Measurements from ENCODE around the gene THSD7B. TPM values are rescaled to one million over a fixed set of nuclear protein-coding genes. Genes with fewer than 3 reads are reported as not detected.

The THSD7B gene
- total RNA-seq, 1 experiment from 2014 or later = 6.9 TPM

DNA sequence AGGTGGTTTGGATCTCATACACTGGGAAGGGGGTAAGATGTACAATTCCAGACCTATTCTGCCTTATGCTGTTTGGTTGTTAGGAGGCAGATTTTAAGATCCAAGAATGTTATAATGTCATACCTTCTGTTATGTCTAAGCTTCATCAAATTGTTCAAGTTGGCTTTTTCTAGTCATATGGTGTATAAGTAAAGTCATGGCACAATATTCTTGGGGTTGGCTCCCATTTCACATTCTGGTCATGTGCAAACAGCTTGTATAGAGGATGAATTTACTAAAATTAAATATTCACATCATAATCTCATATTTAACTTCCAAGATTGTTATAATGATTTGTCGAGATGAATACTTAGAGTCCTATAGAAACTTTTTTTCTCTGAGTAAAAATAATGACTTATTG lies 774.0 kb downstream of the THSD7B start:
- ChIA-PET CTCF (no interaction called here), POLR2A (no interaction called here)
- no peaks in the 10 kb centered on the region for H3K4me1 ChIP-seq
- H3K27ac Mint-ChIP-seq (ENCODE audit: unreplicated experiment) = no peak overlapping the region
- no peaks in the 10 kb centered on the region for H3K27me3 ChIP-seq (replicated peaks; ENCODE audit: control insufficient read depth, insufficient read depth, low read length)
- H3K36me3 Mint-ChIP-seq (ENCODE audit: insufficient read depth, unreplicated experiment) = no peaks in the 10 kb centered on the region
- H3K9me3 ChIP-seq = no peaks in the 10 kb centered on the region
- no peaks in the 10 kb centered on the region for H3K27me3 Mint-ChIP-seq (ENCODE audit: insufficient read depth, unreplicated experiment)
- H3K4me3 Mint-ChIP-seq (ENCODE audit: unreplicated experiment) = no peak overlapping the region
- no peaks in the 10 kb centered on the region for H3K4me1 Mint-ChIP-seq (ENCODE audit: low read depth, unreplicated experiment)
- no peaks in the 10 kb centered on the region for H3K36me3 ChIP-seq (ENCODE audit: control insufficient read depth, insufficient read depth, low read length)
- no peak for TF ChIP-seq CTCF (IDR thresholded peaks at IDR 0.05; ENCODE audit: insufficient read depth in 1 of 2, low read depth in 1 of 2, low read length in 1 of 2, severe bottlenecking in 1 of 2, unreplicated experiment in 1 of 2)
- BruUV-seq (replicated peaks) = no TSS peak
- no peak overlapping the region for H3K4me3 ChIP-seq (ENCODE audit: low read depth, low read length)
- DNase-seq = no peak
- intact Hi-C loops (cut with micrococcal nuclease; ENCODE audit: unreplicated experiment) = no loop called here
- H3K9me3 Mint-ChIP-seq (ENCODE audit: unreplicated experiment) = peaks cover 7% of the 10 kb centered on the region

- Mint-ChIP-seq H3K9me3 (ENCODE audit: unreplicated experiment) (no peaks in the 10 kb centered on the region), H3K27me3 (ENCODE audit: insufficient read depth, unreplicated experiment) (no peaks in the 10 kb centered on the region), H3K27ac (ENCODE audit: unreplicated experiment) (no peak overlapping the region), H3K36me3 (ENCODE audit: insufficient read depth, unreplicated experiment) (no peaks in the 10 kb centered on the region), H3K4me1 (ENCODE audit: low read depth, unreplicated experiment) (no peaks in the 10 kb centered on the region), H3K4me3 (ENCODE audit: unreplicated experiment) (no peak overlapping the region)
- no peaks in the 10 kb centered on the region for H3K27me3 ChIP-seq (replicated peaks; ENCODE audit: control insufficient read depth, insufficient read depth, low read length)
- ChIA-PET POLR2A (no interaction called here), CTCF (no interaction called here)
- H3K4me1 ChIP-seq = no peaks in the 10 kb centered on the region
- no peak overlapping the region for H3K4me3 ChIP-seq (ENCODE audit: low read depth, low read length)
- intact Hi-C loops (cut with micrococcal nuclease; ENCODE audit: unreplicated experiment) = no loop called here
- H3K36me3 ChIP-seq (ENCODE audit: control insufficient read depth, insufficient read depth, low read length) = no peaks in the 10 kb centered on the region
- H3K9me3 ChIP-seq = no peaks in the 10 kb centered on the region
- no TSS peak for BruUV-seq (replicated peaks)
- DNase-seq = no peak
- TF ChIP-seq CTCF (IDR thresholded peaks at IDR 0.05; ENCODE audit: insufficient read depth in 1 of 2, low read depth in 1 of 2, low read length in 1 of 2, severe bottlenecking in 1 of 2, unreplicated experiment in 1 of 2) = no peak
These were observed 782.5 kb downstream of the THSD7B start for GRCh38 chr2:137547842-137548241.

GRCh38 chr2:137566387-137566786 lies 801.0 kb downstream of the THSD7B start:
- BruUV-seq (replicated peaks) = no TSS peak
- Mint-ChIP-seq H3K27ac (ENCODE audit: unreplicated experiment) (no peak overlapping the region), H3K36me3 (ENCODE audit: insufficient read depth, unreplicated experiment) (no peaks in the 10 kb centered on the region), H3K27me3 (ENCODE audit: insufficient read depth, unreplicated experiment) (peaks cover 2% of the 10 kb centered on the region), H3K4me1 (ENCODE audit: low read depth, unreplicated experiment) (no peaks in the 10 kb centered on the region), H3K9me3 (ENCODE audit: unreplicated experiment) (no peaks in the 10 kb centered on the region), H3K4me3 (ENCODE audit: unreplicated experiment) (no peak overlapping the region)
- TF ChIP-seq CTCF (IDR thresholded peaks at IDR 0.05; ENCODE audit: insufficient read depth in 1 of 2, low read depth in 1 of 2, low read length in 1 of 2, severe bottlenecking in 1 of 2, unreplicated experiment in 1 of 2) = no peak
- H3K36me3 ChIP-seq (ENCODE audit: control insufficient read depth, insufficient read depth, low read length) = no peaks in the 10 kb centered on the region
- H3K4me1 ChIP-seq = no peaks in the 10 kb centered on the region
- POLR2A ChIA-PET = no interaction called here
- no peak overlapping the region for H3K4me3 ChIP-seq (ENCODE audit: low read depth, low read length)
- no peak for DNase-seq
- CTCF ChIA-PET = no interaction called here
- no peaks in the 10 kb centered on the region for H3K9me3 ChIP-seq
- intact Hi-C loops (cut with micrococcal nuclease; ENCODE audit: unreplicated experiment) = no loop called here
- no peaks in the 10 kb centered on the region for H3K27me3 ChIP-seq (replicated peaks; ENCODE audit: control insufficient read depth, insufficient read depth, low read length)

Data from Caco-2 (cell line).